H1 (cell line): ENCODE data around the gene SLC37A1. TPM values are rescaled to one million over a fixed set of nuclear protein-coding genes. Genes with fewer than 3 reads are reported as not detected.

ENCODE experiments used
- CTCF ChIA-PET: fragments of 300-600 bp; sonication (Branson Sonifier 250); formaldehyde crosslinking; loops from one replicate; lab custom pipeline; 2021; ENCODE audit not compliant: partially characterized antibody; lab: Charles Lee
- POLR2A ChIA-PET: fragments of 300-600 bp; sonication (Branson Sonifier 250); formaldehyde crosslinking; loops from one replicate; lab custom pipeline; 2021; ENCODE audit warnings: inconsistent platforms; ENCODE audit not compliant: partially characterized antibody; lab: Charles Lee
- DNase-seq, 2 experiments: peaks; one replicate each; pipeline versions ENCODE4 v3.0.0 to v3.0.0-alpha.2; 2010 to 2022; ENCODE audit warnings: low spot score in 2 of 2, low read depth in 1 of 2, mixed read lengths in 1 of 2
- FAIRE-seq: peaks from 2 replicates; lab custom pipeline; 2011; peaks lifted over from hg19 to GRCh38; lab: Jason Lieb, UNC
- H2AFZ ChIP-seq: 2 replicates; pipeline ENCODE4 v1.8.1; 2012; ENCODE audit warnings: low read length, inconsistent platforms
- H2AK5ac ChIP-seq: 2 replicates; pipeline ENCODE4 v1.6.1; 2013; ENCODE audit warnings: low read depth, low read length
- H2BK120ac ChIP-seq: replicated peaks from 2 replicates; pipeline ENCODE3; 2013; ENCODE audit warnings: low read depth, low read length, inconsistent platforms
- H2BK12ac ChIP-seq: 2 replicates; pipeline ENCODE4 v1.6.1; 2013; ENCODE audit warnings: low read depth, low read length
- H2BK15ac ChIP-seq: 2 replicates; pipeline ENCODE4 v1.6.1; 2013; ENCODE audit warnings: low read length
- H2BK20ac ChIP-seq: 2 replicates; pipeline ENCODE4 v1.6.1; 2013; ENCODE audit warnings: low read length
- H2BK5ac ChIP-seq: 2 replicates; pipeline ENCODE4 v1.6.1; 2013; ENCODE audit warnings: low read depth, low read length
- H3K14ac ChIP-seq: 2 replicates; pipeline ENCODE4 v1.6.1; 2013; ENCODE audit warnings: inconsistent platforms; ENCODE audit not compliant: insufficient read length
- H3K18ac ChIP-seq: 2 replicates; pipeline ENCODE4 v1.6.1; 2013; ENCODE audit warnings: low read length; ENCODE audit errors: extremely low read depth
- H3K23ac ChIP-seq: 2 replicates; pipeline ENCODE4 v1.6.1; 2013; ENCODE audit warnings: inconsistent platforms; ENCODE audit not compliant: insufficient read length
- H3K23me2 ChIP-seq: 2 replicates; pipeline ENCODE4 v1.6.1; 2013; ENCODE audit warnings: low read depth, low read length
- H3K27ac ChIP-seq: 2 replicates; pipeline ENCODE4 v1.6.1; 2011; ENCODE audit warnings: low read depth, low read length, inconsistent platforms
- H3K27me3 ChIP-seq, 4 experiments: replicated peaks in 1 of 4; 1 replicate in 1 of 4; 2 replicates in 3 of 4; pipeline versions ENCODE4 v1.6.1 to v1.8.1; 2011 to 2013; ENCODE audit warnings: low read length in 3 of 4, mild to moderate bottlenecking in 3 of 4, inconsistent platforms in 2 of 4, mixed read lengths in 2 of 4, moderate library complexity in 1 of 4; ENCODE audit not compliant: control insufficient read depth in 3 of 4, insufficient read depth in 3 of 4; ENCODE audit errors: extremely low read depth in 1 of 4
- H3K36me3 ChIP-seq, 4 experiments: 2 replicates each; pipeline versions ENCODE4 v1.6.1 to v1.8.1; 2011 to 2013; ENCODE audit warnings: mild to moderate bottlenecking in 4 of 4, low read length in 3 of 4, moderate library complexity in 2 of 4, control low read depth in 1 of 4, inconsistent platforms in 1 of 4; ENCODE audit not compliant: insufficient read depth in 4 of 4, control insufficient read depth in 2 of 4
- H3K4ac ChIP-seq: replicated peaks from 2 replicates; pipeline ENCODE3; 2013; ENCODE audit warnings: low read length, low read depth, mixed read lengths, inconsistent platforms; ENCODE audit not compliant: insufficient read length
- H3K4me1 ChIP-seq, 4 experiments: replicated peaks in 1 of 4; 1 replicate in 1 of 4; 2 replicates in 3 of 4; pipeline versions ENCODE4 v1.6.1 to v1.8.1; 2011 to 2013; ENCODE audit warnings: low read length in 3 of 4, inconsistent platforms in 2 of 4, mixed read lengths in 1 of 4; ENCODE audit not compliant: insufficient read depth in 4 of 4, control insufficient read depth in 3 of 4
- H3K4me2 ChIP-seq, 2 experiments: 2 replicates each; pipeline versions ENCODE4 v1.6.1 to v1.8.1; 2011 to 2013; ENCODE audit warnings: low read depth in 2 of 2, low read length in 2 of 2, control low read depth in 1 of 2, inconsistent platforms in 1 of 2, mild to moderate bottlenecking in 1 of 2; ENCODE audit not compliant: insufficient read depth in 1 of 2
- H3K4me3 ChIP-seq, 4 experiments: fragments of 200-600, 300-600 bp in 1 of 4; sonication (generic), shearing (Covaris generic), sonication (Bioruptor Twin) in 1 of 4; 2 replicates each; pipeline versions ENCODE4 v1.5.1 to v1.8.1; 2011 to 2016; ENCODE audit warnings: low read length in 4 of 4, low read depth in 3 of 4, control low read depth in 2 of 4, inconsistent platforms in 2 of 4, mild to moderate bottlenecking in 2 of 4, mixed read lengths in 1 of 4, moderate library complexity in 1 of 4; ENCODE audit not compliant: insufficient read depth in 2 of 4; ENCODE audit errors: extremely low read depth in 1 of 4
- H3K56ac ChIP-seq: replicated peaks from 2 replicates; pipeline ENCODE3; 2013; ENCODE audit warnings: low read depth, mild to moderate bottlenecking, mixed read lengths, low read length, inconsistent platforms; ENCODE audit not compliant: insufficient read length
- H3K79me1 ChIP-seq: 2 replicates; pipeline ENCODE4 v1.6.1; 2013; ENCODE audit warnings: low read depth, low read length, control low read depth
- H3K79me2 ChIP-seq, 2 experiments: 2 replicates each; pipeline versions ENCODE4 v1.6.1 to v1.8.1; 2012 to 2013; ENCODE audit warnings: low read length in 2 of 2, mild to moderate bottlenecking in 2 of 2, inconsistent platforms in 1 of 2; ENCODE audit not compliant: insufficient read depth in 2 of 2, control insufficient read depth in 1 of 2
- H3K9ac ChIP-seq, 4 experiments: replicated peaks in 1 of 4; 1 replicate in 1 of 4; 2 replicates in 3 of 4; pipeline versions ENCODE4 v1.6.1 to v1.8.1; 2011 to 2013; ENCODE audit warnings: low read depth in 3 of 4, low read length in 3 of 4, control low read depth in 2 of 4, mild to moderate bottlenecking in 2 of 4, moderate library complexity in 2 of 4, inconsistent platforms in 1 of 4; ENCODE audit errors: extremely low read depth in 1 of 4
- H3K9me3 ChIP-seq, 2 experiments: 2 replicates each; pipeline versions ENCODE4 v1.6.1 to v1.8.1; 2012 to 2013; ENCODE audit warnings: mild to moderate bottlenecking in 2 of 2, moderate library complexity in 2 of 2, control low read depth in 1 of 2, inconsistent platforms in 1 of 2, low read depth in 1 of 2, low read length in 1 of 2, mixed read lengths in 1 of 2; ENCODE audit not compliant: insufficient read depth in 2 of 2
- H4K20me1 ChIP-seq, 2 experiments: replicated peaks in 1 of 2; 2 replicates each; pipeline versions ENCODE3 to v1.8.1; 2011 to 2013; ENCODE audit warnings: inconsistent platforms in 2 of 2, low read length in 2 of 2, mild to moderate bottlenecking in 1 of 2; ENCODE audit not compliant: insufficient read depth in 2 of 2, control insufficient read depth in 1 of 2
- H4K5ac ChIP-seq: 2 replicates; pipeline ENCODE4 v1.6.1; 2013; ENCODE audit warnings: low read length, low read depth, mixed read lengths, inconsistent platforms; ENCODE audit not compliant: insufficient read length
- H4K8ac ChIP-seq: 2 replicates; pipeline ENCODE4 v1.8.0; 2013; ENCODE audit warnings: mild to moderate bottlenecking, moderate library complexity, low read length, inconsistent platforms; ENCODE audit not compliant: insufficient read depth; ENCODE audit errors: extremely low read depth
- H4K91ac ChIP-seq: replicated peaks from 2 replicates; pipeline ENCODE3; 2013; ENCODE audit warnings: low read length, mixed read lengths, inconsistent platforms; ENCODE audit not compliant: insufficient read length
- BRCA1 ChIP-seq: IDR thresholded peaks from 2 replicates; pipeline ENCODE4 v1.6.1; 2012; ENCODE audit warnings: low read depth, low read length, improper control_type of control experiment
- CREB1 ChIP-seq: IDR thresholded peaks from 2 replicates; pipeline ENCODE4 v1.6.1; 2012; ENCODE audit warnings: inconsistent platforms
- CTBP2 ChIP-seq: IDR thresholded peaks from 2 replicates; pipeline ENCODE4 v1.7.0; 2011; ENCODE audit warnings: borderline replicate concordance, mild to moderate bottlenecking, moderate library complexity, mixed read lengths, low read length; ENCODE audit not compliant: insufficient read depth, insufficient read length
- HDAC2 ChIP-seq, 2 experiments: fragments of 300-600 bp in 1 of 2; sonication (generic) in 1 of 2; IDR thresholded peaks; 2 replicates each; pipeline ENCODE4 v1.6.1; 2011 to 2012; ENCODE audit warnings: low read depth in 2 of 2, low read length in 2 of 2, mild to moderate bottlenecking in 2 of 2, moderate library complexity in 2 of 2, borderline replicate concordance in 1 of 2, inconsistent platforms in 1 of 2
- PHF8 ChIP-seq: fragments of 200-600 bp; sonication (generic); conservative IDR thresholded peaks from 2 replicates; pipeline ENCODE4 v1.7.1; 2012; ENCODE audit warnings: low read depth, mild to moderate bottlenecking, inconsistent platforms, low read length, moderate library complexity
- RNF2 ChIP-seq: fragments of 200-900, 300-1000 bp; sonication (generic); IDR thresholded peaks from 2 replicates; pipeline ENCODE4 v1.7.1; 2016; ENCODE audit warnings: borderline replicate concordance, low read depth, mild to moderate bottlenecking, antibody characterized with exemption, low read length; ENCODE audit not compliant: poor library complexity, severe bottlenecking; ENCODE audit errors: missing control alignments
- SAP30 ChIP-seq: fragments of 300-600 bp; sonication (generic); IDR thresholded peaks from 2 replicates; pipeline ENCODE4 v1.7.1; 2012; ENCODE audit warnings: low read length, moderate library complexity, mild to moderate bottlenecking, inconsistent platforms; ENCODE audit not compliant: insufficient read depth, insufficient replicate concordance
- USF2 ChIP-seq: IDR thresholded peaks from 2 replicates; pipeline ENCODE4 v1.6.1; 2011; ENCODE audit warnings: low read length, improper control_type of control experiment
- YY1 ChIP-seq: IDR thresholded peaks from 2 replicates; pipeline ENCODE4 v1.6.1; 2011; ENCODE audit warnings: low read depth, mild to moderate bottlenecking, low read length
- WGBS, 2 experiments: shearing (Covaris generic) in 1 of 2; methylation state at CpG; one replicate each; pipeline versions ENCODE4 v1.1.6 to v1.1.7; 2013 to 2015; ENCODE audit warnings: low lambda C conversion rate in 2 of 2, mixed read lengths in 2 of 2, inconsistent platforms in 1 of 2, low coverage in 1 of 2, missing lambda C conversion rate in 1 of 2; ENCODE audit not compliant: insufficient replicate concordance in 2 of 2, insufficient coverage in 1 of 2, insufficient read length in 1 of 2; ENCODE audit errors: extremely low coverage in 1 of 2, missing lambda C conversion rate in 1 of 2; 5-methylcytosine and 5-hydroxymethylcytosine counted together
- polyA plus RNA-seq, 7 experiments: library from polyadenylated mRNA; depleted of rRNA in 3 of 7; stranded (reverse) in 5 of 7; unstranded in 2 of 7; fragments of >200 nt in 5 of 7; fragments of 200-250 nt in 2 of 7; gene quantifications; 1 replicate in 5 of 7; 2 replicates in 1 of 7; 4 replicates in 1 of 7; pipeline versions ENCODE4 v1.2.1 to v1.2.3, GENCODE V29; 2011 to 2013; ENCODE audit warnings: missing spikeins in 2 of 7, mixed read lengths in 2 of 7
- total RNA-seq: library from RNA; stranded (reverse); fragmentation: NEBNext Ultra II Directional; extraction: Animal tissue kit (Norgen Biotek cat#: 25700); gene quantifications from 2 replicates; pipeline ENCODE4 v1.2.1, GENCODE V29; 2021
- TF ChIP-seq, protein P1 (sequence below): IDR thresholded peaks from 2 replicates; pipeline ENCODE4 v1.6.1; 2012; ENCODE audit warnings: inconsistent platforms
- TF ChIP-seq, protein P2 (sequence below): IDR thresholded peaks from 2 replicates; pipeline ENCODE4 v1.6.1; 2011; ENCODE audit warnings: low read depth, mild to moderate bottlenecking, low read length; ENCODE audit not compliant: insufficient read depth

SLC37A1 gene
- total and polyA plus RNA-seq, 2 of the 8 experiments (the other 6 are each of a cell fraction or from before 2014, with no cell fraction given): 15.6 to 30.9 TPM

DNA sequence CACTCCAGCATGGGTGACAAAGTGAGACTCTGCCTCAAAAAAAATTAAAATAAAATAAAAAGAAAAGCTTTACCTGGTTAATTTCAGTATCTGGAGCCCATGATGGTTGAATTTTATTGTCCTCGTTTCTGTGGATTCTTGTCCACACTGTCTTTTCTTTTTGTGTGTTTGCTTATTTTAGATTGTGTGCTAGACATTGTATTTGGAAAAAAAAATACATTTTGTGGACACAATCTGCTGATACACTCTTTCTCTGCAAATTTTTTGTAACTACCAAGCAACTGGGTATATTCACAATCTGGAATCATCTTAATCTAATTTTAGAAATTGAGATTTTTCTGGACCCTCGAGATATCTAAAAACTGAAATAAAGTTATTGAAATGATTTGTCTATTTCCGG, 98.2 kb downstream of the SLC37A1 start:
- H3K4ac ChIP-seq: no peak overlapping the region
- H3K79me1 ChIP-seq: no peaks in the 10 kb centered on the region
- H3K23me2 ChIP-seq: peaks cover 11% of the 10 kb centered on the region; the same call in 1 of the 2 replicates
- WGBS, 2 experiments: 78% methylated on average over 3 of the region's 3 CpGs; no CpG with 5 or more reads in 1 of the 2 experiments
- FAIRE-seq (no peak), DNase-seq (no peak)
- no peaks in the 10 kb centered on the region for H3K9me3 ChIP-seq
- no peak overlapping the region for H3K18ac ChIP-seq
- no peak overlapping the region for H2BK12ac ChIP-seq
- no peak overlapping the region for H4K5ac ChIP-seq
- no peaks in the 10 kb centered on the region; a peak in 1 of 8 replicates for H3K36me3 ChIP-seq
- H3K4me2 ChIP-seq: no peak overlapping the region
- no peak overlapping the region for H4K8ac ChIP-seq
- no peak overlapping the region for H2AK5ac ChIP-seq
- H3K9ac ChIP-seq: no peak overlapping the region
- H3K79me2 ChIP-seq: no peaks in the 10 kb centered on the region
- no peak overlapping the region for H2BK5ac ChIP-seq
- H2AFZ ChIP-seq: no peak overlapping the region
- CTCF ChIA-PET: interaction anchor here (0.9 kb wide), 1 partner anchor 16 kb away, joined by 4 read pairs; no protein-coding TSS in a partner anchor
- H4K20me1 ChIP-seq: peaks cover 0 to 7% of the 10 kb centered on the region in 2 experiments
- no peak overlapping the region for H2BK15ac ChIP-seq
- no peak overlapping the region for H3K23ac ChIP-seq
- no peak overlapping the region for H2BK20ac ChIP-seq
- POLR2A ChIA-PET: no interaction called here
- H3K27ac ChIP-seq: no peak overlapping the region
- no peak overlapping the region for H4K91ac ChIP-seq
- no peak overlapping the region for H3K14ac ChIP-seq
- no peak overlapping the region for H3K4me3 ChIP-seq
- H2BK120ac ChIP-seq: no peak overlapping the region
- no peaks in the 10 kb centered on the region for H3K4me1 ChIP-seq
- H3K27me3 ChIP-seq: peaks cover 0 to 2% (median 0%) of the 10 kb centered on the region in 4 experiments; a peak in 2 of 7 replicates
- H3K56ac ChIP-seq: no peak overlapping the region
- TF ChIP-seq HDAC2 (IDR thresholded peaks at IDR 0.05; ENCODE audit: borderline replicate concordance in 1 of 2, low read depth in 2 of 2, low read length in 2 of 2): no peak
- TF ChIP-seq YY1: no peak
- TF ChIP-seq CREB1: no peak
- TF ChIP-seq, protein P1, sequence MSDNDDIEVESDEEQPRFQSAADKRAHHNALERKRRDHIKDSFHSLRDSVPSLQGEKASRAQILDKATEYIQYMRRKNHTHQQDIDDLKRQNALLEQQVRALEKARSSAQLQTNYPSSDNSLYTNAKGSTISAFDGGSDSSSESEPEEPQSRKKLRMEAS: no peak
- TF ChIP-seq, protein P2, sequence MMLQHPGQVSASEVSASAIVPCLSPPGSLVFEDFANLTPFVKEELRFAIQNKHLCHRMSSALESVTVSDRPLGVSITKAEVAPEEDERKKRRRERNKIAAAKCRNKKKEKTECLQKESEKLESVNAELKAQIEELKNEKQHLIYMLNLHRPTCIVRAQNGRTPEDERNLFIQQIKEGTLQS: no peak
- TF ChIP-seq BRCA1: no peak
- TF ChIP-seq SAP30: no peak
- TF ChIP-seq PHF8: no peak
- TF ChIP-seq USF2: no peak
- TF ChIP-seq CTBP2: no peak
- no peak for TF ChIP-seq RNF2
